ENCODE measurements around the gene AARS2. TPM values are rescaled to one million over a fixed set of nuclear protein-coding genes. Genes with fewer than 3 reads are reported as not detected.

AARS2 gene
- total RNA-seq, 2 experiments from 2014 or later, result 19.4 to 20.5 TPM

DNA sequence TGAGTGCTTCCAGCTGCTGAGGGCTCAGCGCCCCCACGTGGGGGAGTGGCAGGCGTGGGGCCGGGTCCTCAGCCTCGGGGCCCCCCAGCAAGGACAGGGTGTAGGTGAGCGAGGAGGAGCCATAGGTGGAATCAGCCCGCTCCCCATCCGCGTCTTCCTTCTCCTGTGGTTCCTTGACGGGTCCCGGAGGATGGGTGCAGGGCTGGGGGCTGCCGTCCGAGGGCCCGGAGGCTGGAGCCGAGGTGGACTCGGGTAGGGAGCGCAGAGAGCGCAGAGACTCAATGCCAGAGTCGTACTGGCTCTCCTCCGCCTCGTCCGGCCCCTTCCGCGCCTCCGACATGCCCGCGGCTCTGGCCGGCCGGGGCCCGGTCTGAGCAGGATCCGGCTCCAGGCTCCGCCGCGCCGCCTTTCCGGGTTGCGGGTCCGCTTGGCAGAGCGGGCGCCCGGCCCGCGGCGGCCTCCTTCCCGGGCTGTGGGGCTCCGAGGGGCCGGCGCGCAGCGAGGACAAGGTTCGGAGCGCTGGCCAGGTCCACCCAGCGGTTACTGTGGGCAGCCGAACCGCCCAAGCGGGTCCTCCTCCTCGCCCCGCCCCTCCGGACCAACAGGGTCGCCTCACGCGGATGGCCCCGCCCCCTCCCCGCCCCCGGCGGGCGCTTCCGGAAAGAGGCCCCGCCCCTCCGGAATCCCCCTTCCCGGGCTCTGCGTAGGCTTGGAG, 48.0 kb downstream of the AARS2 start, which contains the start of gene NFKBIE:
TSS of gene NFKBIE (minus strand) at position 545 of the 715 bp plus-strand sequence. CDS start at position 340, 205 bp downstream.
- POLR2A ChIA-PET, result interaction anchor here (5.4 kb wide), 1 partner anchor 18 kb away, joined by 81 read pairs; the partner anchor contains the start of gene HSP90AB1
- Mint-ChIP-seq H3K36me3 (ENCODE audit: low read depth) (peaks cover 26% of the 10 kb centered on the region), H3K4me3 (peak within 1 kb of the TSS; percentile 98), H3K4me1 (ENCODE audit: low read depth) (peaks cover 63% of the 10 kb centered on the region), H3K9me3 (ENCODE audit: insufficient read depth) (no peaks in the 10 kb centered on the region), H3K27ac (peak within 1 kb of the TSS; percentile 96), H3K27me3 (ENCODE audit: low read depth) (peaks cover 15% of the 10 kb centered on the region)
- peak; percentile 91 for DNase-seq
- CTCF ChIA-PET, result interaction anchor here (0.7 to 7.4 kb wide), 14 partner anchors 9 to 92 kb away, joined by 3 to 137 read pairs (median 8); partner anchors contain the start of genes AARS2, HSP90AB1 and SPATS1
- ATAC-seq, result peak; percentile 73

DNA sequence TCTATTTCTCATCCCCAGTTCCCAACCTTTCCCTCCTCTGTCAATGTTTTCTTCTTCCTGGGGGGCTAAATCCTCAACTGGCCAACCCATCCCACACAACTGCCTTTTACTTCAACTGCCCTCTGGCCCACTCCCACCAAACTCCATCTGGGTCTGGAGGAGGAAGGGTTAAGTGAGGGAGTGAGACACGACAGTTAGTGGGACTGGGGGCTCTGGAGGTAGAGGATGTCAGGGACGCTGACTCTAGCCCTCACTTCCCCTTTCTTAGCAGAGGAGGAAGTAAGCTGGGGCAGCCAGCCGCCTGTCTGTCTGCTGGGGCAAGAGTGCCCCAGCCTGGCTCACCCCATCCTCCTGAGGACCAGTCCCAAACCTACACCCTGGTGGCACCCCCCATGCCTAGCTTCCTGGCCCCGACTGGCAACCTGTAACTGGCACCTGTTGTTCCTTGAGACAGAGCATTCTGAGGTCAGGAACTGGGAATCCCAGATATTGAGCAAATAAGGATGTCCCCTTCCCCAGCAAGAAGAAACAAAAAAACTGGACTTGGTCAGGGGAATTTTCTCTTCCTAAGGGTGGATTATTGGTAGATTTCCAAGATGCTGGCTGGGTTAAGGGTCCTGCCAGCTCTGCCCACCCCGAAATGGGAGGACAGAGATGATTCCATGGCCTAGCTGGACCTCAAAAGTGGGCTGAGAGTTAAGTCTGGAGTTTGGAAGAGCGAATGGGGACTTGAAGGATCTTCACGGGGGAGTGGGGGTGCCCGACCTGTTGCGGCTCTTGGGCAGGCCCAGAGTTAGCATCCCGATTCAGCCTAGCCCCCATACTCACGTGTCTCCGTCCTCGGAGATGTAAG, 48.8 kb downstream of the AARS2 start:
- peaks cover 56% of the 10 kb centered on the region for H3K4me1 Mint-ChIP-seq (ENCODE audit: low read depth)
- POLR2A ChIA-PET, result interaction anchor here (0.7 to 5.4 kb wide), 3 partner anchors 10 to 141 kb away, joined by 3 to 81 read pairs (median 4); partner anchors contain the start of gene HSP90AB1

DNA sequence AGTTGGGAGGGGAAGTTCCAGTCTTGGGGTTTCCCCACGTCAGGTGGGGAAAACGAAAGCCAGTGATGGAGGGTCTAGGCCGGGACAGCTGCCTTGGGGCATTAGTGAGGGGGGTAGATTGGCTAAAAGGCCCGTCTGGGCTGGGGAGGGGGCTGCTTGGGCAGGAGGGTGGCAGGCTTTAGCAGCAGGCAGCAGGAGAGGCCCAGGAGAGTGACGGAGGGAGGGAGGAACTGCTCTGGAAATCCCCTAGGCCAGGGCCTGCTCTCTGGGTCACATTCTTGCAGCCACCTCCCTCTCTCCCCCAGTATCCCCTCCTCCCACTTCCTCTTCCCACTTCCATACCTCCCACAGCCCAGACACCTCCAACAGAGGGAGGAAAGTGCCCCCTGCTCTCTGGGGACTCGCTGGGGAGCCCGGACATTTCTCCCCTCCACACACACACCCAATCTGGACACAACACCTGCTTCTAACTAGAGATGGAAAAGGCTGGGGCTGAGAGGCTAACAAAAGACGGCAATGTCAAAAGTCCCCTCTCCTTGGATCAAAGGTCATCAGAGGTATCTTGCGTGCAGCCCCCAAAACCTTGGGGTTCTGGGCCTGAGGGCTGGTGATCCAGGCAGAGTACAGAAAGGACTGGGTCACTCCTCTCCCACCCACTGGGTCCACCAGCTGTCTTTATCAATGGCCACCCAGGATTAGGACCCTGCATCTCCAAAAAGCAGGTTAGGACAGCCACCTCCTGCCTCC, 49.6 kb downstream of the AARS2 start:
- Mint-ChIP-seq H3K9me3 (ENCODE audit: insufficient read depth) (no peaks in the 10 kb centered on the region), H3K36me3 (ENCODE audit: low read depth) (peaks cover 37% of the 10 kb centered on the region), H3K4me3 (peak overlapping the region; percentile 98), H3K4me1 (ENCODE audit: low read depth) (peaks cover 55% of the 10 kb centered on the region), H3K27me3 (ENCODE audit: low read depth) (no peaks in the 10 kb centered on the region), H3K27ac (peak overlapping the region; percentile 96)
- ChIA-PET CTCF (interaction anchor here (1.0 to 7.4 kb wide), 11 partner anchors 9 to 91 kb away, joined by 3 to 137 read pairs (median 7); partner anchors contain the start of genes AARS2 and HSP90AB1), POLR2A (interaction anchor here (0.8 to 5.4 kb wide), 4 partner anchors 9 to 49 kb away, joined by 3 to 81 read pairs (median 4); partner anchors contain the start of genes AARS2 and HSP90AB1)
- ATAC-seq (peak; percentile 11), DNase-seq (no peak)

More for the DNA sequence above, 48.8 kb downstream of the AARS2 start:
- Mint-ChIP-seq H3K36me3 (ENCODE audit: low read depth) (peaks cover 33% of the 10 kb centered on the region), H3K4me3 (peak overlapping the region; percentile 98), H3K27ac (peak overlapping the region; percentile 96), H3K27me3 (ENCODE audit: low read depth) (peaks cover 8% of the 10 kb centered on the region), H3K9me3 (ENCODE audit: insufficient read depth) (no peaks in the 10 kb centered on the region)
- CTCF ChIA-PET, result interaction anchor here (0.7 to 7.4 kb wide), 13 partner anchors 8 to 92 kb away, joined by 3 to 137 read pairs (median 4); partner anchors contain the start of genes AARS2 and HSP90AB1
- DNase-seq (peak; percentile 57), ATAC-seq (peak; percentile 38)

DNA sequence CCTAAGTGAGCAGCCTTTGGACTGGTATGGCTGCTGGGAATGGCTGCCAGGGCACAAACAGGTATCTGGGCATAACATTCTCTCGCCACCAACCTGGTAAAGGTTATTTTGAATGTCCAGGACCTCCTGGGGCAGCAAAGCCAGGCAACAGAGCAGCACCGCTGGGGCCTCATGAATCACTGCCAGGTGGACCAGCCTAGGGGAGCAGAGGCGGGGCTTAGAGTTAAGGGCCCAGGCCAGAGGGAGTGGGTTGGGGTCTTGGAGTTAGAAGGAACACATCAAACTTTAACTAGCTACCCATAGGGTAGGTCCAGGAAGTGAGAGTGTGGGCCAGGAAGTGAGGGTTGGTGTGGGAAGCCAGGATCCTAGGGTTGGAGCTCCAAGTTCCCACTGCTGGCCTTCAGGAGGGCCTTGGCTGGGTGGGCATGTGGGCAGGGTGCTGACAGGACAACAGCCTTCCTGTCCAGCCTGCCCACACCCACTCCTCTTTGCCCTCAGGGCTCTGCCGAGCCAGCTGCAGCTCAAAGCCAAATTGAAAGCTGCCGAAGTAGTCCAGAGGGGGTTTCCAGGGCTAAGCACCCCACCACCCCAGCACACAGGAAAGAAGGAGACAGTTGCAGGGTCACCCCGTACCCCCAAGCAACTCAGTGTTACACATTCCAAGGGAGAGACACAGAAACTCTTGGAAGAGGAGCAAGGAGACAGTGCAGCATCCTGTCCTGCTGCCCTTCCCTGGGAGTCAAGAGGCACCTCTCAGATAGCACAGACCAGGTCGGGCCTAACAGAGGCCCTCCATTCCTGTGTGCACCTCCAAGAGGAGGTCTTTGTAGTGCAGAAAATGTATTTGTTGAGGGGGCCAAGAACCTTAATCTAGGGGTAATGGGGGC, 50.4 kb downstream of the AARS2 start:
- peak overlapping the region; percentile 96 for H3K27ac Mint-ChIP-seq
- H3K27me3 Mint-ChIP-seq (ENCODE audit: low read depth), result no peaks in the 10 kb centered on the region
- ATAC-seq (peak; percentile 3), DNase-seq (no peak)
- H3K36me3 Mint-ChIP-seq (ENCODE audit: low read depth), result peaks cover 43% of the 10 kb centered on the region
- CTCF ChIA-PET, result interaction anchor here (0.9 to 2.2 kb wide), 7 partner anchors 9 to 77 kb away, joined by 3 to 11 read pairs (median 4); partner anchors contain the start of gene AARS2
- H3K4me1 Mint-ChIP-seq (ENCODE audit: low read depth), result peaks cover 60% of the 10 kb centered on the region
- H3K9me3 Mint-ChIP-seq (ENCODE audit: insufficient read depth), result no peaks in the 10 kb centered on the region
- POLR2A ChIA-PET, result interaction anchor here (0.8 to 5.4 kb wide), 6 partner anchors 9 to 633 kb away, joined by 3 to 81 read pairs (median 4); partner anchors contain the start of genes AARS2, GTPBP2 and HSP90AB1
- peak overlapping the region; percentile 98 for H3K4me3 Mint-ChIP-seq

DNA sequence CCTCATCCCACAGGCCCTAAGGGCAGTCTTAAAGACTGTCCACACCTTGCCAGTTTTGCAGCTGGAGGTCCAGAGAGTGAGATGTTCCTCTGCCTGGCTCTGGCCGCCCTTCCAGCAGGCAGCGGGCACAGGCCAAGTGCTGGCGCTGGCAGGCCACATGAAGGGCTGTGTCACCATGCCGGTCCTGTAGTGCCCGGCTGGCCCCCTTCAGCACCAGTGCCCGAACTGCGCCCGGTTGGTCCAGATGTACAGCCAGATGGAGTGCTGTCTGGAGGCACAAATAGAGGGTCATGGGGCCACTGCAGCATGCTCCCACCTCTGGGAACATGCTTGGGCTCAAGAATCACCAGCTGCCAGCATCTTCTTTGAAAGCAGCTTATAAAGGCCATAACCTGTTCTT, 51.6 kb downstream of the AARS2 start:
- Mint-ChIP-seq H3K36me3 (ENCODE audit: low read depth) (peaks cover 44% of the 10 kb centered on the region), H3K4me3 (no peak overlapping the region), H3K27ac (no peak overlapping the region), H3K4me1 (ENCODE audit: low read depth) (peaks cover 55% of the 10 kb centered on the region), H3K27me3 (ENCODE audit: low read depth) (no peaks in the 10 kb centered on the region), H3K9me3 (ENCODE audit: insufficient read depth) (no peaks in the 10 kb centered on the region)
- CTCF ChIA-PET, result interaction anchor here (0.7 to 2.2 kb wide), 5 partner anchors 8 to 78 kb away, joined by 3 to 11 read pairs (median 4); partner anchors contain the start of gene AARS2
- ATAC-seq (no peak), DNase-seq (no peak)
- POLR2A ChIA-PET, result interaction anchor here (1.3 to 5.4 kb wide), 3 partner anchors 11 to 15 kb away, joined by 3 to 81 read pairs (median 4); partner anchors contain the start of gene HSP90AB1

DNA sequence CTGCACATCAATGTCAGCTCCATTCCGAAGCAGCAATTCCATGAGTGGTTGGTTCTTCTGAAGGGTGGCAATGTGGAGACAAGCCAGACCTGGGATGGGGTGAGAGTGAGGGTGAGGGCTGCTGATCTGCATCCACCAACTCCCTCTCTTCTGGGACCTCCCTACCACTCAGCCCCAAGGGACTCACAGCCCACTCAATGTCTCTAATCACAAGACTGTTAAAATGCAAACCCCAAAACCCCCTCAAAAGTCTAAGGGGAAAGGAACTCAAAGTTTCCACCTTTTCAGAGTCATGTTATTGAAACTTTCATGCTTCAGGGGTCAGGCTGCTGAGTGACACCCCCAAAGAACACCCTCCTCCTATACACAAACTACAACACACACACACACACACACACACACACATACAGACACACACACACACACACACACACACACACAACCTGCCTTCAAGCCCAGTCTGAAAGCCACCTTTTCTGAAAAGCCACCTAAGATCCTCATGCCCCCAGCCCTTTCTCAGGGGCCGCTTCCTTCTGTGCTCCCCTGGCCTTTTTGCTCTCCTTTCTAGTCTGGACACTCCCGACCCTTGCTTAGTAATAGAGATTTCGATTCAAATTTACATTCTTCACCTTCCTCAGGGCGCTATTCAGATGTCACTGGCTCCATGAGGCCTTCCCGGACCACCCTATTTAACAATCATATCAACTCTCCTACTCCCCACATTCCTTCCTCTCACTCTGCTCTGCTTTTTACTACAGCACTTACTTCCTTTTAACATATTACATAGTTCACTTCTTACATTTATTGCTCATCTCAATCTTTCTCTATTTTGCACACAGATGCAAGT, 52.5 kb downstream of the AARS2 start:
- Mint-ChIP-seq H3K4me1 (ENCODE audit: low read depth) (peaks cover 55% of the 10 kb centered on the region), H3K36me3 (ENCODE audit: low read depth) (peaks cover 50% of the 10 kb centered on the region), H3K4me3 (no peak overlapping the region), H3K9me3 (ENCODE audit: insufficient read depth) (no peaks in the 10 kb centered on the region), H3K27me3 (ENCODE audit: low read depth) (no peaks in the 10 kb centered on the region), H3K27ac (no peak overlapping the region)
- ATAC-seq, result no peak
- ChIA-PET CTCF (no interaction called here), POLR2A (interaction anchor here (5.4 kb wide), 1 partner anchor 14 kb away, joined by 81 read pairs; the partner anchor contains the start of gene HSP90AB1)
- DNase-seq, result no peak

DNA sequence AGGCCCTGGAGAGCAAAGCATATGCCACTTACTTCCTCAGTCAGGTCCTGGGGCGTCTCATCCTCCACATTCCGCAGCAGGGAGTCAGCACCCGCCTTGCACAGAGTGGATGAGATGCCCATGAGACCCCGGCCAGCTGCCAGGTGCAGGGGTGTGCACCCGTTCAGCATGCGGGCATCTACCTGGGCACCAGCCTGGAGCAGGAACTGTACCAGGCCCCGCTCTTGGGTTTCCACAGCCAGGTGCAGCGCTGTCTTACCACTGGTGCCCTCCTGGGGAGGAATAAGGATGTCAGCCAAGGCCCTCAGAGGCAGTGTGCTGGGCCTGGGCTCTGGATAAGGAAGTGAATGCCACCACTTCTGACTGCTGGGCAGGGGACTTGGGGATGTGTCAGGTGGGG, 53.1 kb downstream of the AARS2 start:
- POLR2A ChIA-PET, result no interaction called here
- CTCF ChIA-PET, result no interaction called here
- peaks cover 60% of the 10 kb centered on the region for H3K4me1 Mint-ChIP-seq (ENCODE audit: low read depth)
- no peak for ATAC-seq
- H3K9me3 Mint-ChIP-seq (ENCODE audit: insufficient read depth), result no peaks in the 10 kb centered on the region
- no peak for DNase-seq
- no peak overlapping the region for H3K27ac Mint-ChIP-seq
- H3K4me3 Mint-ChIP-seq, result no peak overlapping the region
- H3K27me3 Mint-ChIP-seq (ENCODE audit: low read depth), result no peaks in the 10 kb centered on the region
- peaks cover 56% of the 10 kb centered on the region for H3K36me3 Mint-ChIP-seq (ENCODE audit: low read depth)

DNA sequence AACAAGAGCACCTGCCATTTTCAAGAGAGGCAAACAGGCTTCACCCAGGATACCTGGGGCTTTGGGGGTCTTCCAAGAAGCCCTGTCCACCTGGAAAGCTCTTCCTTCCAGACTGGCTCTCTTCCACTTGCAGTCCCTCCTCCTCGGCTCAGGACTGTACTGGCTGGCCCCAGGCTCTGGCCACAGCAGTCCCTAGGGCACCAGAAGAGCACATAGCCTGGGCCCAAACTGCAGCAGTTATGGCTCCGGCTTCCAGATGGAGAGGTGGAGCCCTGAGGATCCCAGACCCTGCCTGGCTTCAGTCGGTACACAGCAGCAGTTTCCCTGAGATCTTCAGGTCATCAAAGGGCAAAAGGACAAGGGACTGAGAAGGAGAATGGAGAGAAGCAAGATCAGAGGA, 54.2 kb downstream of the AARS2 start:
- Mint-ChIP-seq H3K27me3 (ENCODE audit: low read depth) (no peaks in the 10 kb centered on the region), H3K4me1 (ENCODE audit: low read depth) (peaks cover 61% of the 10 kb centered on the region), H3K9me3 (ENCODE audit: insufficient read depth) (no peaks in the 10 kb centered on the region), H3K4me3 (no peak overlapping the region), H3K27ac (no peak overlapping the region), H3K36me3 (ENCODE audit: low read depth) (peaks cover 56% of the 10 kb centered on the region)
- no peak for ATAC-seq
- POLR2A ChIA-PET, result interaction anchor here (1.0 kb wide), 1 partner anchor 12 kb away, joined by 4 read pairs; the partner anchor contains the start of gene HSP90AB1
- CTCF ChIA-PET, result no interaction called here
- DNase-seq, result no peak

DNA sequence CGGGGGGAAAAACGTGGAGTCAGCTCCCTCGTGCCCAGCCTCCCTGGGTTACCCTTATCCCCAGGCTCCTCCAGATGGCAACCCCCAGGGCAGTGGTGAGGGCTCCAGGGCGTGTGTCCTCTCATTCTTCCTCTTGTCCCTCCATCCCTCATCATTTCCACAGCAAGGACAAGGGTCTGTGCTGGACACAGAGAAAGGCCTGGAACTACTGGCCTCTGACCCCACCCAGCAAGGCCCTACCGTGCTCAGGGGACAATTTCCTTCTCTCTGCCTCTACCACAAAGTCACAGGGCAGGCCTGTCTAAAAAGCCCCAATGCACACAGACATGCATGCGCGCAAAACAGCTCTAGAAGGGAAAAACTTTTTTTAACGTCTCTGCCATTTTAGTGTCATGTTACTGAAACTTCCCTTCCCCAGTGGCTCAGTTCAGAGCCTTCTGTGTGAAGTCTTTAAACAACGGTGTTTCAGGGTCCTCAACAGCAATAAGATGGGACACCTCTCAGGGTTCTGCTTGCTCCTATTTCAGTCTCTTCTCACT, 54.8 kb downstream of the AARS2 start:
- ATAC-seq (no peak), DNase-seq (no peak)
- no peaks in the 10 kb centered on the region for H3K27me3 Mint-ChIP-seq (ENCODE audit: low read depth)
- H3K27ac Mint-ChIP-seq, result peak overlapping the region; percentile 91
- H3K9me3 Mint-ChIP-seq (ENCODE audit: insufficient read depth), result no peaks in the 10 kb centered on the region
- ChIA-PET POLR2A (interaction anchor here (1.0 kb wide), 1 partner anchor 12 kb away, joined by 4 read pairs; the partner anchor contains the start of gene HSP90AB1), CTCF (no interaction called here)
- H3K4me3 Mint-ChIP-seq, result peak overlapping the region; percentile 78
- H3K36me3 Mint-ChIP-seq (ENCODE audit: low read depth), result peaks cover 57% of the 10 kb centered on the region
- peaks cover 61% of the 10 kb centered on the region for H3K4me1 Mint-ChIP-seq (ENCODE audit: low read depth)

Measured in activated CD8-positive, alpha-beta T cell treated with anti-CD3 and anti-CD28 coated beads, Interleukin-2, amount 10 ng/mL, durations not matched to agents 7 days and 5 days (primary cell).